GM19452 (cell line): ENCODE measurements around the gene ING3.

Experiments
- ATAC-seq: cut with Tn5 transposase; IDR thresholded peaks from one replicate; pipeline ENCODE4 v1.9.1; 2021; ENCODE audit not compliant: unreplicated experiment

Gene ING3, protein sequence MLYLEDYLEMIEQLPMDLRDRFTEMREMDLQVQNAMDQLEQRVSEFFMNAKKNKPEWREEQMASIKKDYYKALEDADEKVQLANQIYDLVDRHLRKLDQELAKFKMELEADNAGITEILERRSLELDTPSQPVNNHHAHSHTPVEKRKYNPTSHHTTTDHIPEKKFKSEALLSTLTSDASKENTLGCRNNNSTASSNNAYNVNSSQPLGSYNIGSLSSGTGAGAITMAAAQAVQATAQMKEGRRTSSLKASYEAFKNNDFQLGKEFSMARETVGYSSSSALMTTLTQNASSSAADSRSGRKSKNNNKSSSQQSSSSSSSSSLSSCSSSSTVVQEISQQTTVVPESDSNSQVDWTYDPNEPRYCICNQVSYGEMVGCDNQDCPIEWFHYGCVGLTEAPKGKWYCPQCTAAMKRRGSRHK

GRCh38 chr7:120950539-120951308 is at the start of gene ING3:
Gene ING3, plus strand, starts transcription at chr7:120950777. Its CDS starts 120 bp downstream, at chr7:120950897.
- peak; percentile 97 for ATAC-seq

DNA sequence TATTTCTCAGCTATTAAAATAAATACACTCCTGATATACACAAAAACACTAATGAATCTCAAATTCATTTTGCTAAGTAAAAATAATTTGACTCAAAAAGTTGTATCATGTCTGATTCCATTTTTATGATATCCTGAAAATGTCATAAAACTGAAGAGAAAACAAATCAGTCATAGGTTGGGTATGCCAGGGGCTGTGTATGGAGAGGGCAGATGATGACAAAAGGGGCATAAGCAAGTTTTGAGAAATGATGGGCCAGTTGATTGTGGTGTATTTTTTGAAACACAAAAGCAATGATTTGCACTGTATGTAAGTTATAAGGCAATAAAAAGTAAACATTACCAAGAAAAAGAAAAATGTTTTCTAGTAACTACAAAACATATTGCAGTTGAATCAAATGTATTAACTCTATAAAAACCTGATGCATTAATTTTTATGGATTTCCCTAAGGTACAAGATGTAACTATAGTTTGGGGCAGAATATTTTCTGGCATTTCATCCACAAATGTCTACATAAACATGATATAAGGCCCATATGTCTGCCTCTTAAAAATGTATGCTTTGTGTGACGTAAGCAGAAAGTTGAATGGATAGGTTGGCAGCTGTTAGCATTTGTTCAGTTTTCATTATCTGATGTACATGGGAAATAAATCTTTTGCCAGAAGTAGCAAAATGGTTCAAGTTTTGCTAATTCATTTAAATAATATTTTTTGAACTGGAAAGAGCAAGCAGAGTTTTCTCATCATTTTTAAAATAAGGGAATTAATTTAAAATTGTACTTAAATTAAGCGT is 35.1 kb upstream of the ING3 start:
- ATAC-seq = no peak

DNA sequence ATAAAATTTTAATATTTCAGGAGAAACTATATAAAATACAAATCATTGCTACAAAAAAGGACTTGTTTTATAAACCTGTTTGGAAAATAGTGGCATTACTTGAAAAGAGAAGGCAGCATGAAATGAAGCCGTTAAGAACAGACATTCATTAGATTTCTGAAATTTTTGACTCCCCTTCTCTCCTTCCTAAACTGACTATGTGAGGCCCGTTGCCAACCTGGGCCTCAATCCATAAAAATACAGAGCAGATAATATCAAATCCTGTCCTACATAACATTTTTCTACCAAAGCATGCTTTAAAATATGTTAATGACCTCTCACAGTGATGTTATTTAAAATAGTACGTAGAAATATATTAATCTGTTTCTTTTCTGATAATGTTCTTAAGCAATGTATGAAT is 34.5 kb upstream of the ING3 start:
- no peak for ATAC-seq

DNA sequence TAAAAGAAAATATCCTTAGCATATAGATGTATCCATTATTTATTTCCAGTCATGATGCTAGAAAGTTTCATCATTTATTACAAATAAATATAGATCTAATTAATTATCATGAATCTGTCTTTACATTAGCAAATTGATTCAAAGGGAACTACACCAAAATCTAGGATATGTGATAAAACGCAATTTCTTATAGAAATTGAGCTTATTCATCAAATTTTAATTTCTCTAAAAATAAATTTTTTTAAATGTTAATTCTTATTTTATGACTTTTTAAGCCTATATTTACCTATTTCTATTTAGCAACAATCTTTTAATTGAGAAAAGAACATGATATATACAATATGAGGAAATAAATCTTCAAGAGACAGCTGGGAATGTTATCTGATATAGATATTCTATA is 34.0 kb upstream of the ING3 start:
- ATAC-seq = no peak

DNA sequence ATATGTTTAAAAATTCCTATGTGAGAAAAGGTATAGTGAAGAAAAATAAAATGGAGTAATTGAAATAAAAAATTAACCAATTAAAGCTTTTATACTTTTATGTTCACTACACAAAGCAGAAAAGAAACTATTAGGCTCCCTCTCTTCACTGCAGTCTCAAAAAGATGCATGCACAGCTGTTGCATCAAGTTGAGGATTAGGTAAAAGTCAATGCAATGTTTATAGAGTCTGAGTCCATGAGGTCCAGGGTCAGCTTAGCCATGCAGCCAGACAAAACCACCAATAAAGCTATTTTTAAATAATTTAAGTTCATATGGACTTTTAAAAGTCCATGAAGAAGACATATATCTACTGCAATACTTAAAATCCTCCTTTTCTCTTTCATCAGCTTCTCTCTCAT is 31.1 kb upstream of the ING3 start:
- ATAC-seq = no peak

- no peak for ATAC-seq
Measured at GRCh38 chr7:120920034-120920433, 30.5 kb upstream of the ING3 start.

DNA sequence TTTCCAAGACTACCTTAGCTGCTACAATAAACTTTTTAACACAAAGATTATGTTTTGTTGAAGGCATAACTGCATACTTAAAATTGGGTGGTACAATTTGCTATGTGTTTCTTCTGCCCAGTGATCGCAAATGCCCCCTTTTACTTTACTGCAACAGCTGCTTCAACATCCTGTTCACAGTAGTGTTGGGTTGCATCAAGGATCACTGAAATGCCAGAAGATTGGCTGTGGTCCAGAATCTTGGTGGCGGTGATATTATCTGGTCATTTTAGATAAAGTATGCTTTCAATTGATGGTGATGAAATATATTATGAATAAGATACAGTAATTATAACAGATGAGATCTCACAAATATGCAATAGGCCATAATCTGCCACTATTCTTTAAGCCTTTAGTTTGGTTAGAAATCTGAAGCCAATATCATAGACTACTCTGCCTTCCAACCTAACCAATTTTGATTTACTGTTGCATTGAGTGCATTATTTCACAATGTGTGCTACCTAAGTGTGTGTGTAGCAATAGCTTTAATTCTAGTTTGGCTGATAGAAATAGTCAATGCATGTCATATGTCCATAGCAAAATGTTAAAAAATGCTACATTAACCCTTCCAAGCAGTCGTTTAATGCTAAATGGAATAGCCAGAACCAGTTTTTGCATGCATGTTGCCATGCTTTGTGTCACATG is 29.8 kb upstream of the ING3 start:
- no peak for ATAC-seq

DNA sequence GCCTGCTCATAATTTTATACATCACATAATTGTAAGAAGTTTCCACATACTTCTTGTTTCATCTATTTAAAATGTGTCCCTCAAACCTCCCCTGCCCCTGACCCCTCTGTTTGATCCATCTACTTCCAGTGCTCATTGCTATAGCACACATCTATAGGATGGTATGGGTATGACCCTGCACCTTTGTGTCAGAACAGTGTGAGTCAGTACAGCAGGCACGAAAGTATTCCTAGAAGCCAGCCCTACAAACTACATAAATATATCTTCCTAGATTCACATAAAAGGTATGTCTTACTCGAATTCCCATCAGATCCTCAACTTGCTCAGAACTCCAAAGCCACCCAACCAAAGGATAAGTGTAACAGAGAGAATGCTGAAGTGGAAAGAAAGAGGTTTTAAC is 25.7 kb upstream of the ING3 start:
- no peak for ATAC-seq

- ATAC-seq = no peak
Measured at GRCh38 chr7:120925392-120925791, 25.2 kb upstream of the ING3 start.

DNA sequence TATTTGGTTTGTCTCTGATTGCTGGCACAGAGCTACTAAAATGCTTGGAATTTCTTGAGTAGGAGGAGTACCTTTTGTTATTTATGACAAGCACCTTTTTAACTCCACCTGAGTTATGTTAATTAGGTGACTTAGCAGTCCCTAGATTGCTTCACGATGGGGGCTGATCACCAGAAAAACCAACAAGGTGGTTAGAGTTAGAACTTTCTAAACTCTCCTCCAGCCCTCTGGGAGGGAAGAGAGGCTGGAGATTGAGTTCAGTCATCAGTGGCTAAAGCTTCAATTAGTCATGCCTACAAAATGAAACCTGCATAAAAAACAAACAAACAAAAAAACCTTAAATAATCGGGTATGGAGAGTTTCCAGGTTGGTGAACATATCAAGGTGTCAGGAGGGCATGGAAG is 23.6 kb upstream of the ING3 start:
- no peak for ATAC-seq

- peak; percentile 89 for ATAC-seq
Measured at GRCh38 chr7:120927454-120928103, 23.0 kb upstream of the ING3 start.

DNA sequence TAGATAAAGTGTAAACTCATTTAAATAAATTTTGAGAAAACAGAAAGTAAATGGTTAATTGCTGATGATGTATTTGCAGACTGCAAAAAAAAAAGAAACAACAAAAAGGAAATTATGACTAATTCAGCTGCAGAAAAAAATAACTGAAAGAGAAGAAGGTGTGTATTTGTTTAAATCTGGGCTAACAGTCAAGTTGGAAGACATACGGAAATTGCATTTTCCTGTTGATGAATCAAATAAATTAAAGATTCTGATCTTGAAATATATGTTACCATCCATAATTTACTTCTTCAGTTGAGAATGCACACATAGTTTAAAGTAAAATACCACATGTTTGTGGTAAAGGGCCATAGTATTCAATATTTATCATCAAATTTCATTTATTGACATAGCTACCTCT is 19.3 kb upstream of the ING3 start:
- ATAC-seq = no peak

DNA sequence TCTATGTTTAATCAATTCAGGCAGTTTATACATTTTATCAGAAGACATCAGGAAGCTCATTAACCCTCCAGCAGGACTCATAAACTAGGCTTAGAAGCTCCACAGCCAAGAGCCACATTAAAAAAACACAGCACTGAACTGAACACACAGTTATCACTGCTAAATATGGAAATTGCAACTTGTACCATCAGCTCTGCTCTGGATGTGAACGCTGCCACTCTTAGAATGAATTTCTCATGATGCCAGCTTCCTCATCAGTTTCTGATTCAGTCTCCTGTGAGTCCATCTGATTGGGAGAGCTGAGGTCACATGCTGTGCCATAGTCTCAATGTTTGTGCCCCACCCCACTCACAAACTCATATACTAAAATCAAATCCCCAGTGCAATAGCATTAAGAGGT is 17.1 kb upstream of the ING3 start:
- ATAC-seq = no peak

- no peak for ATAC-seq
Measured at GRCh38 chr7:120939345-120939744, 11.2 kb upstream of the ING3 start.

DNA sequence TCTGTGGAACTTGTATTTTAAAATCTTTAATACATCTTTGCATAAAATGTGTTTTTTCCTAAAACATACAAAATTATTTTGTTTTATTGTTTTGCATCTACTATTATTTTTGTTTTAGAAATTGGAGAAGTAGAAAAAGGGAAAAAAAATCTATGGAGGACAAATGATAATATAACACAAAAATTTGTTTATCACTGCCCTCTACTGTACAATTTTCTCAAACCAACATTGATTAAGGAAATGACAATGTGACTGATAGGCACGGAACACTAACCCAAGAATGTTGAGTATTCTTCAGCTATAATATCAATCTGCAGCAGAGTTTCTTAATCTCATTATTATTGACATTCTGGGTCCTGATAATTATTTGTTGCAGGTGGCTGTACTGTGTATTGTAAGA is 9.5 kb upstream of the ING3 start:
- no peak for ATAC-seq

DNA sequence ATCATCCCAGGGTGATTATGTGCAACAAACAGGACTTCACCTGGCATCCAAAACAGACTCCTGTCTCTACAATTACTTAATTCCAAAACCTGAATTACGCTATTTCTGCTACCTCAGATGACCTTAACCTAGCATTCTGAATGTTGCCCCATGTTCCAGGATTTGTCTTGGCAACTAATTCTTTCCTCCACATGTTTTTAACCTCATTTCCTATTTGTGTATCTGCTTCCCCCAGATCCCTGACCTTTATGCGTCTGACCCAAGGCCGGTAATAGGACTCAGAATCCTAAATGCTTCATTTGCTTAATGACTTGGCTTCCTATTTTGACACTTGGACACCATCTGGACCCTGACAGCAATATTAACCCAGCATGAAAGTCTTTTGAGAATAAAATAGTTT is 8.7 kb upstream of the ING3 start:
- ATAC-seq = no peak

GRCh38 chr7:120942861-120943260 is 7.7 kb upstream of the ING3 start:
- ATAC-seq = no peak

DNA sequence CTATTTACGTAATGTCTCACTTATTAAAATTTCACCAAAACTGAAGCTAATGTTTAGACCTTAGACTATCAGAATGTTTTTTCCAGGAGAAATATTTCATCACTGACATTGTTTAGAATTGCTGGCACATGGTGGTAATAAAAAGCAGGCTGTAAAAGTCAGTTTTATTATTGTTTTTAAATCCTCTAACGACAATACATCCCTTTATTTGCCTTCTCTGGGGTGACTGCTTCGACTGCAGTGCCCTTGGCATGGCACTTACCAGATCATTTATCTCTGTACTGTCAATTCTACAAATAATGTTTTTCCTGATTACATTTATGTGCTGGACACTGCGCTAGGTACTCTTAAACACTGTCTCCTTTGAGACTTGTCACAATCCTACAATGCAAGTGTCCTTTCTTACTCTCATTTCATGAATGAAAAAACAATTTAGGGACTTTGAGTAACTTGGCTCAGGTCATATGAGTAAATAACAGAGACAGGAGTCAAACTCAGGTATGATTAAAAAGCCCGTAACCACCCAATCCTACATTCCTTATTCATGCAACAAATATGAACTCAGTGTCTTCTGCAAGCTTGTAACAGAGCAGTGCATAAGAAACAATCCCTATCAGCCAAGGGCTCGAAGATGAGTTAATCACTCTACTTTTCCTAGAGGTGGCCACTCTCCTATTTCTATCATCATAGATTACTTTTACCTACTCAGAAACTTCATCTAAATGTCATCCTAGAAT is 5.6 kb upstream of the ING3 start:
- ATAC-seq = no peak

- no peak for ATAC-seq
Measured at GRCh38 chr7:120947980-120948379, 2.6 kb upstream of the ING3 start.

GRCh38 chr7:120949393-120949911 is 1.1 kb upstream of the ING3 start:
- ATAC-seq = no peak
